ENCODE measurements around the gene GDF10.

GRCh38 chr10:47316131-47316530 lies 16.1 kb downstream of the GDF10 start:
- TF ChIP-seq PHF8 (conservative IDR thresholded peaks at IDR 0.05; ENCODE audit: low read depth, low read length) (no peak), POLR2AphosphoS5 (IDR thresholded peaks at IDR 0.05; ENCODE audit: low read depth, low read length) (no peak), HDAC6 (IDR thresholded peaks at IDR 0.05; ENCODE audit: low read depth, low read length) (no peak), SP1 (IDR thresholded peaks at IDR 0.05; ENCODE audit: low read depth, low read length) (no peak), CTCF (IDR thresholded peaks at IDR 0.05; ENCODE audit: control extremely low read depth in 1 of 3, insufficient read depth in 1 of 3, low read depth in 1 of 3, low read length in 3 of 3) (no peak), CEBPB (IDR thresholded peaks at IDR 0.05; ENCODE audit: low read depth, low read length) (no peak), JUND (IDR thresholded peaks at IDR 0.05; ENCODE audit: low read length) (no peak), TBP (IDR thresholded peaks at IDR 0.05; ENCODE audit: low read depth, low read length) (no peak), POLR2A (IDR thresholded peaks at IDR 0.05; ENCODE audit: control extremely low read depth in 1 of 2, low read depth in 2 of 2, low read length in 2 of 2) (no peak), EGR1 (IDR thresholded peaks at IDR 0.05; ENCODE audit: borderline replicate concordance, low read depth, low read length) (no peak)
